NT2/D1 (cell line): ENCODE data around the gene MMP24.

Experiments
- DNase-seq: peaks from one replicate; pipeline ENCODE4 v3.0.0-alpha.2; 2011; ENCODE audit warnings: low read depth, low spot score
- H3K27me3 ChIP-seq: 2 replicates; pipeline ENCODE4 v1.6.0; 2011; ENCODE audit warnings: mild to moderate bottlenecking; ENCODE audit not compliant: insufficient read length, insufficient read depth
- H3K36me3 ChIP-seq: 2 replicates; pipeline ENCODE4 v1.6.1; 2011; ENCODE audit warnings: mild to moderate bottlenecking, low read length, mixed read lengths; ENCODE audit not compliant: insufficient read depth, insufficient read length
- H3K4me1 ChIP-seq: 2 replicates; pipeline ENCODE4 v1.5.1; 2011; ENCODE audit not compliant: insufficient read depth, insufficient read length
- H3K4me3 ChIP-seq: 2 replicates; pipeline ENCODE4 v1.5.1; 2011; ENCODE audit warnings: low read depth; ENCODE audit not compliant: insufficient read length
- H3K9ac ChIP-seq: 2 replicates; pipeline ENCODE4 v1.6.0; 2011; ENCODE audit warnings: low read depth; ENCODE audit not compliant: insufficient read length
- H3K9me3 ChIP-seq: 2 replicates; pipeline ENCODE4 v1.5.1; 2011; ENCODE audit warnings: mild to moderate bottlenecking, low read length; ENCODE audit not compliant: insufficient read depth
- SUZ12 ChIP-seq: IDR thresholded peaks from 2 replicates; pipeline ENCODE4 v1.6.1; 2011; ENCODE audit not compliant: insufficient read length, insufficient read depth; ENCODE audit errors: extremely low read depth
- YY1 ChIP-seq: IDR thresholded peaks from 2 replicates; pipeline ENCODE4 v1.6.1; 2011; ENCODE audit not compliant: insufficient read length, insufficient read depth
- ZNF274 ChIP-seq: IDR thresholded peaks from 2 replicates; pipeline ENCODE4 v1.6.1; 2011; ENCODE audit warnings: mild to moderate bottlenecking, low read depth, low read length

The MMP24 gene

GRCh38 chr20:35326021-35326739 is 99.7 kb downstream of the MMP24 start:
- Histone ChIP-seq H3K9ac (no peak overlapping the region), H3K36me3 (peaks cover 9% of the 10 kb centered on the region), H3K27me3 (no peaks in the 10 kb centered on the region), H3K9me3 (no peaks in the 10 kb centered on the region), H3K4me3 (no peak overlapping the region), H3K4me1 (no peaks in the 10 kb centered on the region)
- TF ChIP-seq SUZ12 (no peak), YY1 (no peak), ZNF274 (no peak)
- no peak for DNase-seq
